Type B pancreatic cell (in vitro differentiated cells): ENCODE data around the gene YIPF6. TPM values are rescaled to one million over a fixed set of nuclear protein-coding genes. Genes with fewer than 3 reads are reported as not detected.

Experiments
- DNase-seq: peaks from one replicate; pipeline ENCODE4 v3.0.0; 2021; ENCODE audit warnings: mixed read lengths; ENCODE audit not compliant: unreplicated experiment; ENCODE audit errors: extremely low spot score
- H3K27ac Mint-ChIP-seq: 2 replicates; pipeline ENCODE4 v1.8.0; 2021; ENCODE audit warnings: mild to moderate bottlenecking, mixed read lengths
- H3K27me3 Mint-ChIP-seq: 2 replicates; pipeline ENCODE4 v1.8.0; 2021; ENCODE audit warnings: mixed read lengths
- H3K36me3 Mint-ChIP-seq: 2 replicates; pipeline ENCODE4 v1.8.0; 2021; ENCODE audit warnings: mixed read lengths
- H3K4me1 Mint-ChIP-seq: one replicate; pipeline ENCODE4 v1.8.0; 2021; ENCODE audit warnings: mixed read lengths; ENCODE audit not compliant: unreplicated experiment
- H3K4me3 Mint-ChIP-seq: 2 replicates; pipeline ENCODE4 v1.8.0; 2021; ENCODE audit warnings: mild to moderate bottlenecking, mixed read lengths
- H3K9me3 Mint-ChIP-seq: 2 replicates; pipeline ENCODE4 v1.8.0; 2021; ENCODE audit warnings: mixed read lengths
- long read RNA-seq: library from polyadenylated mRNA; unstranded; transcript quantifications from one replicate; pipeline ENCODE4 v2.0.0, GENCODE V29; 2020
- total RNA-seq: library from RNA; stranded (reverse); gene quantifications from 2 replicates; pipeline ENCODE4 v1.2.1, GENCODE V29; 2021; ENCODE audit warnings: low replicate concordance
- TF ChIP-seq, protein P1 (sequence below): fragments of 200-600 bp; sonication (generic); conservative IDR thresholded peaks from 2 replicates; pipeline ENCODE4 v1.5.0; 2021; ENCODE audit warnings: antibody characterized with exemption, mild to moderate bottlenecking

The YIPF6 gene, protein sequence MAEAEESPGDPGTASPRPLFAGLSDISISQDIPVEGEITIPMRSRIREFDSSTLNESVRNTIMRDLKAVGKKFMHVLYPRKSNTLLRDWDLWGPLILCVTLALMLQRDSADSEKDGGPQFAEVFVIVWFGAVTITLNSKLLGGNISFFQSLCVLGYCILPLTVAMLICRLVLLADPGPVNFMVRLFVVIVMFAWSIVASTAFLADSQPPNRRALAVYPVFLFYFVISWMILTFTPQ
- 34.9 and 39.1 TPM in 2 replicates for total RNA-seq
- long read RNA-seq, full-length matches to known transcripts, result 151 of 166 reads
- long read RNA-seq, partial matches to known transcripts, result 2 of 166 reads
- long read RNA-seq, other reads (novel, unspliced or antisense), result 13 of 166 reads

DNA sequence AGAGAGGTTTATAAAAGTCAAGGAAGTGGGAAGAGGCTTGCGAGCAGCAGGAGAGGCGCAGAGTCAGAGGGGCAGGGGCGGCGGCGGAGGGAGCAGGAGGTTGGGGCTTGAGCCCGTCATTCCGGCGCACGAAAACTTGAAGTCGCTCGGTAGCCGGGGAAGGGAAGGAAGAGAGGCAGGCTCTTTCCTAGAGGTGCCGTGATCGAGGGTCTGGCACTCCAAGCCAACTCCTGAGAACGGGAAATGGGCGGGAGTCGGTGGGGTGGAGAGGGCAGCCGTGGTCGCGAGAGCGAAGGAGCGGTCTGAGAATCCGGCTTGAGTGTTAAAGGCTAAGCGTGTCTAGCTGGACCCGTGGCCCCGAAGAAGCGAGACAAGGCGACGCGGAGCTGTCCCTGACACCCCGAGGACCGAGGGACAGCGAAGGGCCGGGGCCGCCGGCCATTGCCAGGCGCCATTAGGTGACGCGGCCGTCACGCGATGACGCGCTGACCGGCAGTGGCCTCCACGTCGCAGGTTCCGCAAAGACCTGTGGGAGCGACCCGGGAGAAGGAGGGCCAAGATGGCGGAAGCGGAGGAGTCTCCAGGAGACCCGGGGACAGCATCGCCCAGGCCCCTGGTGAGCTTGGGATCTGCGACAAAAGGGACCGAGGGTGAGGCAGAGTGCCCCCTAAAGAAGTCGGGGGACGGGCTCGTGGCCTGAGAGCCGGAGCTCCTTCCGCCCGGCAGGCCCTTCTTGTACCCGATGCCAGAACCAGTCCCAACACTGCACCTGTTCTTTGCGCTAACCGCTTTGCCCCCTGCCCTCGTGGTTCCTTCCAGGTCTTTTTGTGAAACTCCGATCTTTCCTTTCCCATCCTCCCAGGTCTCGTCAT, at the start of gene YIPF6:
Gene YIPF6 (plus strand): TSS at position 544 of the 872 bp plus-strand sequence. CDS start 16 bp downstream, at position 560.
- Mint-ChIP-seq H3K27me3 (no peaks in the 10 kb centered on the region), H3K4me1 (no peaks in the 10 kb centered on the region), H3K9me3 (no peaks in the 10 kb centered on the region), H3K4me3 (peak within 1 kb of the TSS; percentile 95), H3K36me3 (no peaks in the 10 kb centered on the region), H3K27ac (peak within 1 kb of the TSS; percentile 98)
- DNase-seq, result peak; percentile 80
- TF ChIP-seq, protein P1, sequence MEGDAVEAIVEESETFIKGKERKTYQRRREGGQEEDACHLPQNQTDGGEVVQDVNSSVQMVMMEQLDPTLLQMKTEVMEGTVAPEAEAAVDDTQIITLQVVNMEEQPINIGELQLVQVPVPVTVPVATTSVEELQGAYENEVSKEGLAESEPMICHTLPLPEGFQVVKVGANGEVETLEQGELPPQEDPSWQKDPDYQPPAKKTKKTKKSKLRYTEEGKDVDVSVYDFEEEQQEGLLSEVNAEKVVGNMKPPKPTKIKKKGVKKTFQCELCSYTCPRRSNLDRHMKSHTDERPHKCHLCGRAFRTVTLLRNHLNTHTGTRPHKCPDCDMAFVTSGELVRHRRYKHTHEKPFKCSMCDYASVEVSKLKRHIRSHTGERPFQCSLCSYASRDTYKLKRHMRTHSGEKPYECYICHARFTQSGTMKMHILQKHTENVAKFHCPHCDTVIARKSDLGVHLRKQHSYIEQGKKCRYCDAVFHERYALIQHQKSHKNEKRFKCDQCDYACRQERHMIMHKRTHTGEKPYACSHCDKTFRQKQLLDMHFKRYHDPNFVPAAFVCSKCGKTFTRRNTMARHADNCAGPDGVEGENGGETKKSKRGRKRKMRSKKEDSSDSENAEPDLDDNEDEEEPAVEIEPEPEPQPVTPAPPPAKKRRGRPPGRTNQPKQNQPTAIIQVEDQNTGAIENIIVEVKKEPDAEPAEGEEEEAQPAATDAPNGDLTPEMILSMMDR, result no peak

DNA sequence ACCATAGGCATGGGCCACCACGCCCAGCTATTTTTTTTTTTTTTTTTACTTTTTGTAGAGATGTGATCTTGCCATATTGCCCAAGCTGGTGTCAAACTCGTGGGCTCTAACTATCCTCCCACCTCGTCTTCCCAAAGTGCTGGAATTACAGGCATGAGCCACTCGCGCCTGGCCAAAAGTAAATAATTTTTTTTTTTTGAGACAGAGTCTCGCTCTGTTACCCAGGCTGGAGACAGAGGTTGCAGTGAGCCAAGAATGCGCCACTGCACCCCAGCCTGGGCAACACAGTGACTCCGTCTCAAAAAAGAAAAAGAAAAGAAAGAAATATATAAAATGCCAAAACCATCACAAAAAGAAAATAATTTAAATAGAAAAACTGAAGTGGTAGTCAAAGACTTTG, 47.1 kb upstream of the YIPF6 start:
- DNase-seq, result no peak
- H3K27me3 Mint-ChIP-seq, result no peaks in the 10 kb centered on the region
- no peak overlapping the region for H3K27ac Mint-ChIP-seq
- TF ChIP-seq, protein P1, result no peak
- H3K36me3 Mint-ChIP-seq, result no peaks in the 10 kb centered on the region
- H3K4me3 Mint-ChIP-seq, result no peak overlapping the region
- no peaks in the 10 kb centered on the region for H3K4me1 Mint-ChIP-seq
- no peaks in the 10 kb centered on the region for H3K9me3 Mint-ChIP-seq

DNA sequence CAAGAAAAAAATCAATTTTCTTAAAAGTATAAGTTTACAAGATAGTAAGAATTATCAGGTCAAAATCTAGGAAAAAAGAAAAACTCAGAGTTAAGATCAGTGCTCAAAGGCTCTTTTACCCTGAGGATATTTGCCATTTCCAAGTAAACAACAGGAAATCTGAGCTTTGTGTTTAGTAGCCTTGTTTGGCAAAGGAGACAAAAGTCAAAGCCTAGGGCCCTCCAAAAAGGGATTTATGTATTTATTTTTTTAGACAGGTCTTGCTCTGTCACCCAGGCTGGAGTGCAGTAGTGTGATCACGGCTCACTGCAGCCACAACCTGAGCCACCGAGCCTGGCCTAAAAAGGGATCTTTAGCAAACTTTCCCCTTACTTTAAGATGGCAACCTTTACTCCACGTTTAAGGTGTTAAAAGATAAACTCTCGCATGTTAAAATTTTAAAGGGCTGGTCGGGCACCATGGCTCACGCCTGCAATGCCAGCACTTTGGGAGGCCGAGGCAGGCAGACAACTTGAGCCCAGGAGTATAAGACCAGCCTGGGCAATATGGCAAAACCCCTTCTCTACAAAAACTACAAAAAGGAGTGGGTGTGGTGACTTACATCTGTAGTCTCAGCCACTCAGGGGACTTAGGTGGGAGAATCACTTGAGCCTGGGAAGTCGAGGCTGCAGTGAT, 44.2 kb upstream of the YIPF6 start:
- no peaks in the 10 kb centered on the region for H3K4me1 Mint-ChIP-seq
- H3K9me3 Mint-ChIP-seq, result no peaks in the 10 kb centered on the region
- TF ChIP-seq, protein P1, result no peak
- no peak overlapping the region for H3K27ac Mint-ChIP-seq
- no peak for DNase-seq
- H3K27me3 Mint-ChIP-seq, result no peaks in the 10 kb centered on the region
- no peak overlapping the region for H3K4me3 Mint-ChIP-seq
- no peaks in the 10 kb centered on the region for H3K36me3 Mint-ChIP-seq

DNA sequence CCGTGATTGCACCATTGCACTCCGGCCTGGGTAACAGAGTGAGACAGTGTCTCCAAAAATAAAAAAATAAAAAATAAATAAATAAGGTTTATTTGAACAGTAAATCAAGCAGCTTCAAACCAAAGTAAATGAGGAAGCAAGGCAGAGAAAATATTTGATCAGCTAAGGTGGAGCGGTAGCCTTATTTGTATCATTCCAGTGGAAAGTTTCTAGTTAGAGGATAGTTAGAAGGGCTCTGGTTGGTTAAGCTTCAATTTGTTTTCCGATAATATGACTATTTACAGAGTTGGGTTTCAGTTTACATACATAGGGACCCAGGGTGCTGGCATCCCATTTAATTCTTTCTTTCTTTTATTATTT, 43.7 kb upstream of the YIPF6 start:
- DNase-seq, result no peak
- Mint-ChIP-seq H3K4me3 (no peak overlapping the region), H3K27ac (no peak overlapping the region), H3K9me3 (no peaks in the 10 kb centered on the region), H3K4me1 (no peaks in the 10 kb centered on the region), H3K27me3 (no peaks in the 10 kb centered on the region), H3K36me3 (no peaks in the 10 kb centered on the region)
- TF ChIP-seq, protein P1, result no peak

DNA sequence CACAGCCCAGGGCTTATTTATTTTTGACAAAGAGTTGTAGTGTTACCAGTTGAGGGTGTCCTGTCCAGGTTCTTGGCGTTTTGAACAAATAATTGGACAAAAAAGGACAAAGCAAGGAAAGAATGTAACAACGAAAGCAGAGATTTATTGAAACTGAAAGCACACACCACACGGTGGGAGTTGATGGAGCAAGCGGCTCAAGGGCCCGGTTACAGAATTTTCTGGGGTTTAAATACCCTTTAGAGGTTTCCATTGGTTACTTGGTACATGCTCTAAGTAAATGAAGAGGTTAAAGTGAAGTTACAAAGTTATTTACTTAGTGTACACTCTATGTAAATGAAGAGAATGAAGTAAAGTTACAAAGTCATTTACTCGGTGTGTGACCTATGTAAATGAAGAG, 37.8 kb upstream of the YIPF6 start:
- no peaks in the 10 kb centered on the region for H3K4me1 Mint-ChIP-seq
- TF ChIP-seq, protein P1, result no peak
- H3K27me3 Mint-ChIP-seq, result no peaks in the 10 kb centered on the region
- no peak for DNase-seq
- H3K4me3 Mint-ChIP-seq, result no peak overlapping the region
- no peaks in the 10 kb centered on the region for H3K9me3 Mint-ChIP-seq
- no peaks in the 10 kb centered on the region for H3K36me3 Mint-ChIP-seq
- H3K27ac Mint-ChIP-seq, result no peak overlapping the region
